ENCODE results near the gene ADGRB3. TPM values are rescaled to one million over a fixed set of nuclear protein-coding genes. Genes with fewer than 3 reads are reported as not detected.

The ADGRB3 gene
- total and polyA plus RNA-seq, 2 donors (not counting 1 experiment from before 2014, with no cell fraction given): not detected

- Histone ChIP-seq H2AFZ (ENCODE audit: insufficient read depth, low read depth, low read length, poor library complexity, severe bottlenecking) (no peak overlapping the region), H3K4me2 (replicated peaks; ENCODE audit: low read depth, low read length, poor library complexity, severe bottlenecking) (no peak overlapping the region), H4K20me1 (ENCODE audit: control insufficient read depth, insufficient read depth, low read length, poor library complexity, severe bottlenecking) (no peaks in the 10 kb centered on the region), H3K27ac (ENCODE audit: low read length in 2 of 2) (no peak overlapping the region), H3K27me3 (replicated peaks in 1 of 4; ENCODE audit: control extremely low read depth in 1 of 4, control insufficient read depth in 3 of 4, insufficient read depth in 4 of 4, low read length in 3 of 4) (no peaks in the 10 kb centered on the region), H3K4me3 (ENCODE audit: control extremely low read depth in 1 of 5, extremely low read depth in 1 of 5, insufficient read depth in 1 of 5, low read depth in 2 of 5, low read length in 4 of 5) (no peak overlapping the region), H3K79me2 (ENCODE audit: control insufficient read depth, insufficient read depth, low read length) (no peaks in the 10 kb centered on the region), H3K9ac (ENCODE audit: low read length) (no peak overlapping the region), H3K4me1 (ENCODE audit: control insufficient read depth in 2 of 2, insufficient read depth in 2 of 2, low read length in 2 of 2) (no peaks in the 10 kb centered on the region), H3K36me3 (replicated peaks in 1 of 2; ENCODE audit: control extremely low read depth in 1 of 2, control insufficient read depth in 1 of 2, extremely low read depth in 1 of 2, insufficient read depth in 2 of 2, low read length in 1 of 2) (no peaks in the 10 kb centered on the region), H3K9me3 (ENCODE audit: control extremely low read depth in 1 of 3, control insufficient read depth in 2 of 3, insufficient read depth in 1 of 3, low read length in 2 of 3) (peaks cover 0 to 9% (median 5%) of the 10 kb centered on the region in 3 donors)
- intact Hi-C loops (cut with micrococcal nuclease): no loop called here
- H3K9me3 Mint-ChIP-seq (ENCODE audit: insufficient read depth): peaks cover 13% of the 10 kb centered on the region
- H3K4me1 Mint-ChIP-seq: no peaks in the 10 kb centered on the region
- DNase-seq (no peak), ATAC-seq (ENCODE audit: low read depth) (no peak)
- no peak overlapping the region for H3K27ac Mint-ChIP-seq
- WGBS (ENCODE audit: insufficient coverage): no CpG with 5 or more reads among the region's 1 CpG
- CTCF ChIA-PET: no interaction called here
- H3K4me3 Mint-ChIP-seq: no peak overlapping the region
- H3K27me3 Mint-ChIP-seq: no peaks in the 10 kb centered on the region
- POLR2A ChIA-PET: no interaction called here
- TF ChIP-seq CTCF (IDR thresholded peaks at IDR 0.05) (no peak), EZH2 (IDR thresholded peaks at IDR 0.05; ENCODE audit: borderline replicate concordance, insufficient read depth, low read depth, low read length, poor library complexity, severe bottlenecking) (no peak)
Measured at GRCh38 chr6:68859233-68859632, 224.2 kb downstream of the ADGRB3 start.

GRCh38 chr6:68868646-68869045 lies 233.6 kb downstream of the ADGRB3 start:
- POLR2A ChIA-PET: no interaction called here
- Histone ChIP-seq H3K79me2 (ENCODE audit: control insufficient read depth, insufficient read depth, low read length) (no peaks in the 10 kb centered on the region), H3K4me2 (replicated peaks; ENCODE audit: low read depth, low read length, poor library complexity, severe bottlenecking) (no peak overlapping the region), H3K27ac (ENCODE audit: low read length in 2 of 2) (no peak overlapping the region), H3K27me3 (replicated peaks in 1 of 4; ENCODE audit: control extremely low read depth in 1 of 4, control insufficient read depth in 3 of 4, insufficient read depth in 4 of 4, low read length in 3 of 4) (no peaks in the 10 kb centered on the region), H3K9me3 (ENCODE audit: control extremely low read depth in 1 of 3, control insufficient read depth in 2 of 3, insufficient read depth in 1 of 3, low read length in 2 of 3) (peaks cover 0 to 9% (median 8%) of the 10 kb centered on the region in 3 donors), H2AFZ (ENCODE audit: insufficient read depth, low read depth, low read length, poor library complexity, severe bottlenecking) (no peak overlapping the region), H3K36me3 (replicated peaks in 1 of 2; ENCODE audit: control extremely low read depth in 1 of 2, control insufficient read depth in 1 of 2, extremely low read depth in 1 of 2, insufficient read depth in 2 of 2, low read length in 1 of 2) (no peaks in the 10 kb centered on the region), H4K20me1 (ENCODE audit: control insufficient read depth, insufficient read depth, low read length, poor library complexity, severe bottlenecking) (no peaks in the 10 kb centered on the region), H3K9ac (ENCODE audit: low read length) (no peak overlapping the region), H3K4me3 (ENCODE audit: control extremely low read depth in 1 of 5, extremely low read depth in 1 of 5, insufficient read depth in 1 of 5, low read depth in 2 of 5, low read length in 4 of 5) (no peak overlapping the region), H3K4me1 (ENCODE audit: control insufficient read depth in 2 of 2, insufficient read depth in 2 of 2, low read length in 2 of 2) (no peaks in the 10 kb centered on the region)
- intact Hi-C loops (cut with micrococcal nuclease): no loop called here
- no peak for ATAC-seq (ENCODE audit: low read depth)
- Mint-ChIP-seq H3K9me3 (ENCODE audit: insufficient read depth) (peaks cover 7% of the 10 kb centered on the region), H3K27ac (no peak overlapping the region), H3K4me3 (no peak overlapping the region), H3K27me3 (no peaks in the 10 kb centered on the region), H3K4me1 (no peaks in the 10 kb centered on the region)
- CTCF ChIA-PET: no interaction called here
- no peak for DNase-seq
- TF ChIP-seq EZH2 (IDR thresholded peaks at IDR 0.05; ENCODE audit: borderline replicate concordance, insufficient read depth, low read depth, low read length, poor library complexity, severe bottlenecking) (no peak), CTCF (IDR thresholded peaks at IDR 0.05) (no peak)
